HCT116 (cell line): ENCODE data around the gene SMYD3. TPM values are rescaled to one million over a fixed set of nuclear protein-coding genes. Genes with fewer than 3 reads are reported as not detected.

Source experiments
- ATAC-seq: fragments of 200-7000 bp; cut with Tn5 transposase; 2 replicates; pipeline ENCODE4 v1.9.1; 2020; ENCODE audit warnings: mild to moderate bottlenecking, moderate library complexity
- BruUV-seq: library from RNA; stranded (reverse); fragments of 400-500 nt; replicated peaks from 2 replicates; lab custom pipeline; 2021; lab: Mats Ljungman, UMichigan
- CTCF ChIA-PET: fragments of 300-600 bp; sonication (Branson Sonifier 250); formaldehyde crosslinking; loops from one replicate; lab custom pipeline; 2021; ENCODE audit warnings: antibody characterized with exemption; lab: Charles Lee
- POLR2A ChIA-PET: fragments of 300-600, 350-600 bp; sonication (Branson Sonifier 250); formaldehyde crosslinking; loops from one replicate; lab custom pipeline; 2021; ENCODE audit warnings: antibody characterized with exemption; lab: Charles Lee
- RAD21 ChIA-PET, 2 experiments: fragments of 300-600 bp; sonication (Branson Sonifier 250); formaldehyde crosslinking; loops; one replicate each; lab custom pipeline; 2023; ENCODE audit warnings: low total read pairs in 2 of 2; ENCODE audit not compliant: uncharacterized antibody in 2 of 2, unreplicated experiment in 2 of 2, low non-redundant PET in 1 of 2; lab: Charles Lee
- DNase-seq: peaks from one replicate; pipeline ENCODE4 v3.0.0-alpha.2; 2010; ENCODE audit warnings: low read depth, low spot score
- H2AFZ ChIP-seq: fragments of 200-600 bp; shearing (Covaris generic), sonication (generic); 2 replicates; pipeline ENCODE4 v1.6.1; 2017; ENCODE audit warnings: low read depth, mixed run types, mixed read lengths, antibody characterized with exemption, low read length; ENCODE audit not compliant: poor library complexity, severe bottlenecking
- H3K27ac ChIP-seq: 2 replicates; pipeline ENCODE4 v1.5.1; 2012; ENCODE audit warnings: low read depth, low read length
- H3K27me3 ChIP-seq: fragments of 200-600 bp; sonication (generic); 2 replicates; pipeline ENCODE4 v1.6.1; 2016; ENCODE audit warnings: mixed run types, low read length, mixed read lengths; ENCODE audit not compliant: insufficient read depth
- H3K36me3 ChIP-seq, 2 experiments: fragments of 200-500 bp in 1 of 2; fragments of 200-600 bp in 1 of 2; sonication (Bioruptor generic) in 1 of 2; sonication (generic) in 1 of 2; 2 replicates each; pipeline versions ENCODE4 v1.5.1 to v1.6.1; 2014 to 2016; ENCODE audit warnings: low read length in 2 of 2, inconsistent platforms in 1 of 2, mixed read lengths in 1 of 2, mixed run types in 1 of 2; ENCODE audit not compliant: insufficient read depth in 2 of 2, control insufficient read depth in 1 of 2
- H3K4me1 ChIP-seq, 2 experiments: fragments of 200-600 bp in 1 of 2; sonication (generic) in 1 of 2; 2 replicates each; pipeline versions ENCODE4 v1.5.1 to v1.6.1; 2012 to 2017; ENCODE audit warnings: low read length in 2 of 2, inconsistent platforms in 1 of 2, mild to moderate bottlenecking in 1 of 2, mixed read lengths in 1 of 2, mixed run types in 1 of 2, moderate library complexity in 1 of 2; ENCODE audit not compliant: insufficient read depth in 2 of 2, control insufficient read depth in 1 of 2
- H3K4me2 ChIP-seq: fragments of 200-600 bp; sonication (generic); 2 replicates; pipeline ENCODE4 v1.6.1; 2017; ENCODE audit warnings: mixed run types, low read length, mixed read lengths
- H3K4me3 ChIP-seq, 2 experiments: fragments of 200-600 bp in 1 of 2; sonication (generic) in 1 of 2; replicated peaks in 1 of 2; 2 replicates each; pipeline ENCODE4 v1.5.1; 2011 to 2016; ENCODE audit warnings: low read length in 2 of 2, control low read depth in 1 of 2, low read depth in 1 of 2, mild to moderate bottlenecking in 1 of 2, mixed read lengths in 1 of 2, mixed run types in 1 of 2
- H3K79me2 ChIP-seq: fragments of 200-600 bp; sonication (generic); 2 replicates; pipeline ENCODE4 v1.6.1; 2017; ENCODE audit warnings: mild to moderate bottlenecking, mixed run types, low read length, moderate library complexity, mixed read lengths; ENCODE audit not compliant: insufficient read depth
- H3K9ac ChIP-seq: fragments of 200-600 bp; sonication (generic); 2 replicates; pipeline ENCODE4 v1.6.1; 2016; ENCODE audit warnings: low read length, mixed read lengths
- H3K9me2 ChIP-seq: fragments of 200-600 bp; sonication (generic), shearing (Covaris generic); 2 replicates; pipeline ENCODE4 v1.6.1; 2017; ENCODE audit warnings: mixed run types, mild to moderate bottlenecking, moderate library complexity; ENCODE audit not compliant: insufficient read depth
- H3K9me3 ChIP-seq, 2 experiments: fragments of 200-500 bp in 1 of 2; fragments of 200-600 bp in 1 of 2; sonication (Bioruptor generic) in 1 of 2; sonication (generic) in 1 of 2; 2 replicates each; pipeline ENCODE4 v1.6.1; 2014 to 2017; ENCODE audit warnings: low read length in 2 of 2, mixed read lengths in 2 of 2, inconsistent platforms in 1 of 2, low read depth in 1 of 2, mild to moderate bottlenecking in 1 of 2, mixed run types in 1 of 2, moderate library complexity in 1 of 2; ENCODE audit not compliant: control insufficient read depth in 1 of 2, insufficient read depth in 1 of 2
- H4K20me1 ChIP-seq: fragments of 200-600 bp; sonication (generic), shearing (Covaris generic); 2 replicates; pipeline ENCODE4 v1.6.1; 2017; ENCODE audit warnings: mixed run types, mild to moderate bottlenecking, moderate library complexity; ENCODE audit not compliant: insufficient read depth
- CEBPB ChIP-seq: IDR thresholded peaks from 2 replicates; pipeline ENCODE4 v1.6.1; 2012; ENCODE audit warnings: low read depth
- EGR1 ChIP-seq: IDR thresholded peaks from 2 replicates; pipeline ENCODE4 v1.6.1; 2012; ENCODE audit warnings: low read depth
- ELF1 ChIP-seq: IDR thresholded peaks from 2 replicates; pipeline ENCODE4 v1.6.1; 2012; ENCODE audit warnings: low read depth, borderline replicate concordance
- EZH2 ChIP-seq: fragments of 200-600 bp; sonication (generic); IDR thresholded peaks from 2 replicates; pipeline ENCODE4 v1.6.1; 2017; ENCODE audit warnings: antibody characterized with exemption, mixed run types
- EZH2phosphoT487 ChIP-seq: fragments of 200-600 bp; IDR thresholded peaks from 2 replicates; pipeline ENCODE4 v1.6.1; 2018; ENCODE audit warnings: antibody characterized with exemption, borderline replicate concordance
- FOSL1 ChIP-seq: IDR thresholded peaks from 2 replicates; pipeline ENCODE4 v1.6.1; 2012; ENCODE audit warnings: low read depth
- POLR2AphosphoS5 ChIP-seq: IDR thresholded peaks from 2 replicates; pipeline ENCODE4 v1.6.1; 2011; ENCODE audit warnings: mild to moderate bottlenecking, low read depth, low read length, moderate library complexity
- RAD21 ChIP-seq: IDR thresholded peaks from 2 replicates; pipeline ENCODE4 v1.6.1; 2012; ENCODE audit warnings: low read depth, mild to moderate bottlenecking
- SIN3A ChIP-seq: IDR thresholded peaks from 2 replicates; pipeline ENCODE4 v1.6.1; 2012; ENCODE audit warnings: low read depth
- SP1 ChIP-seq: IDR thresholded peaks from 2 replicates; pipeline ENCODE4 v1.6.1; 2012; ENCODE audit warnings: low read depth
- SRF ChIP-seq: IDR thresholded peaks from 2 replicates; pipeline ENCODE4 v1.6.1; 2012; ENCODE audit warnings: low read depth
- TCF7L2 ChIP-seq: IDR thresholded peaks from 2 replicates; pipeline ENCODE4 v1.7.0; 2011; ENCODE audit warnings: borderline replicate concordance, inconsistent platforms; ENCODE audit not compliant: insufficient read depth, insufficient read length; ENCODE audit errors: extremely low read depth
- YY1 ChIP-seq: IDR thresholded peaks from 2 replicates; pipeline ENCODE4 v1.6.1; 2011; ENCODE audit warnings: low read length, low read depth, moderate library complexity, mild to moderate bottlenecking; ENCODE audit not compliant: insufficient replicate concordance; ENCODE audit errors: extremely low read depth
- ZFX ChIP-seq: fragments of 450-650 bp; IDR thresholded peaks from 2 replicates; pipeline ENCODE4 v1.6.1; 2017
- ZNF274 ChIP-seq: fragments of 200-500 bp; sonication (Bioruptor generic); IDR thresholded peaks from 2 replicates; pipeline ENCODE4 v1.6.1; 2014; ENCODE audit warnings: mild to moderate bottlenecking, low read depth, low read length, inconsistent platforms
- intact Hi-C: fragments of 100-400 bp; cut with micrococcal nuclease; formaldehyde crosslinking; loops from 2 replicates; pipeline ENCODE4 v1.10.0; 2022
- total RNA-seq: library from RNA; stranded (reverse); gene quantifications from one replicate; pipeline ENCODE4 v1.2.1, GENCODE V29; 2021; ENCODE audit not compliant: unreplicated experiment
- TF ChIP-seq, protein P1 (sequence below): IDR thresholded peaks from 2 replicates; pipeline ENCODE4 v1.6.1; 2012; ENCODE audit warnings: low read depth
- TF ChIP-seq, protein P2 (sequence below), 3 experiments: fragments of 200-600 bp in 1 of 3; sonication (generic) in 1 of 3; IDR thresholded peaks in 2 of 3; conservative IDR thresholded peaks in 1 of 3; 2 replicates each; pipeline ENCODE4 v1.5.1; 2012 to 2017; ENCODE audit warnings: low read depth in 2 of 3, low read length in 2 of 3, antibody characterized with exemption in 1 of 3, borderline replicate concordance in 1 of 3, control low read depth in 1 of 3, mild to moderate bottlenecking in 1 of 3, mixed read lengths in 1 of 3, mixed run types in 1 of 3, moderate library complexity in 1 of 3; ENCODE audit not compliant: insufficient read depth in 1 of 3
- TF ChIP-seq, protein P3 (sequence below): IDR thresholded peaks from 2 replicates; pipeline ENCODE4 v1.6.1; 2012
- TF ChIP-seq, protein P4 (sequence below): IDR thresholded peaks from 2 replicates; pipeline ENCODE4 v1.6.1; 2012
- TF ChIP-seq, protein P5 (sequence below): IDR thresholded peaks from 2 replicates; pipeline ENCODE4 v1.6.1; 2011; ENCODE audit warnings: mild to moderate bottlenecking, low read length, moderate library complexity; ENCODE audit not compliant: insufficient replicate concordance; ENCODE audit errors: extremely low read depth

The SMYD3 gene
- total RNA-seq, 1 experiment from 2014 or later, result 33.6 TPM

DNA sequence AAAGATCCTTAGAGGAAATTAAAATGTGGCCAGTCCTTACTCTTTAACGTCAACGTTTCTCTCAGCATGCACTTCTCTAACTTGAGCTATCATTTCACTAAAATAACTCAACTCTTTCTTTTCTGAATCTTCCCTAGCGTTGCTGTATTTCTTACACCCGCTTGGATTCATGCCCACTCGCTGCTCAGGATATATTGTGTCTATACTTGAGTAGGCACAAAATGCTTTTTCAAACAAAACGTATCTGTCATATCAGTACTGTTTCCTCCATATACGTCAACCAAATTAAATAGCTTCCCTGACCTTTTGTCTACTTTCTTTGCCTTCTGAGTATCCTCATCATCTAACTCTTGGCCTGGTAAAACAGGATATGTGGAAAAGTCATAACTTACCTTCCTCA, 549.7 kb downstream of the SMYD3 start:
- Histone ChIP-seq H3K79me2 (no peaks in the 10 kb centered on the region), H3K27ac (no peak overlapping the region), H3K9me3 (no peaks in the 10 kb centered on the region), H4K20me1 (no peaks in the 10 kb centered on the region), H3K4me1 (no peaks in the 10 kb centered on the region), H3K4me3 (no peak overlapping the region), H3K4me2 (no peak overlapping the region), H3K27me3 (peaks cover 4% of the 10 kb centered on the region; the same call in 1 of the 2 replicates), H3K9me2 (no peaks in the 10 kb centered on the region), H3K9ac (no peak overlapping the region), H2AFZ (no peak overlapping the region), H3K36me3 (no peaks in the 10 kb centered on the region)
- POLR2A ChIA-PET, result no interaction called here
- RAD21 ChIA-PET, result no interaction called here
- BruUV-seq, result no TSS peak
- CTCF ChIA-PET, result no interaction called here
- TF ChIP-seq RAD21 (no peak), SRF (no peak), EZH2phosphoT487 (no peak), CEBPB (no peak), SIN3A (no peak), ZNF274 (no peak), EGR1 (no peak), EZH2 (no peak), POLR2AphosphoS5 (no peak), TCF7L2 (no peak), SP1 (no peak), FOSL1 (no peak), ZFX (no peak), YY1 (no peak), ELF1 (no peak)
- TF ChIP-seq, protein P1, sequence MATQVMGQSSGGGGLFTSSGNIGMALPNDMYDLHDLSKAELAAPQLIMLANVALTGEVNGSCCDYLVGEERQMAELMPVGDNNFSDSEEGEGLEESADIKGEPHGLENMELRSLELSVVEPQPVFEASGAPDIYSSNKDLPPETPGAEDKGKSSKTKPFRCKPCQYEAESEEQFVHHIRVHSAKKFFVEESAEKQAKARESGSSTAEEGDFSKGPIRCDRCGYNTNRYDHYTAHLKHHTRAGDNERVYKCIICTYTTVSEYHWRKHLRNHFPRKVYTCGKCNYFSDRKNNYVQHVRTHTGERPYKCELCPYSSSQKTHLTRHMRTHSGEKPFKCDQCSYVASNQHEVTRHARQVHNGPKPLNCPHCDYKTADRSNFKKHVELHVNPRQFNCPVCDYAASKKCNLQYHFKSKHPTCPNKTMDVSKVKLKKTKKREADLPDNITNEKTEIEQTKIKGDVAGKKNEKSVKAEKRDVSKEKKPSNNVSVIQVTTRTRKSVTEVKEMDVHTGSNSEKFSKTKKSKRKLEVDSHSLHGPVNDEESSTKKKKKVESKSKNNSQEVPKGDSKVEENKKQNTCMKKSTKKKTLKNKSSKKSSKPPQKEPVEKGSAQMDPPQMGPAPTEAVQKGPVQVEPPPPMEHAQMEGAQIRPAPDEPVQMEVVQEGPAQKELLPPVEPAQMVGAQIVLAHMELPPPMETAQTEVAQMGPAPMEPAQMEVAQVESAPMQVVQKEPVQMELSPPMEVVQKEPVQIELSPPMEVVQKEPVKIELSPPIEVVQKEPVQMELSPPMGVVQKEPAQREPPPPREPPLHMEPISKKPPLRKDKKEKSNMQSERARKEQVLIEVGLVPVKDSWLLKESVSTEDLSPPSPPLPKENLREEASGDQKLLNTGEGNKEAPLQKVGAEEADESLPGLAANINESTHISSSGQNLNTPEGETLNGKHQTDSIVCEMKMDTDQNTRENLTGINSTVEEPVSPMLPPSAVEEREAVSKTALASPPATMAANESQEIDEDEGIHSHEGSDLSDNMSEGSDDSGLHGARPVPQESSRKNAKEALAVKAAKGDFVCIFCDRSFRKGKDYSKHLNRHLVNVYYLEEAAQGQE, result no peak
- TF ChIP-seq, protein P2, sequence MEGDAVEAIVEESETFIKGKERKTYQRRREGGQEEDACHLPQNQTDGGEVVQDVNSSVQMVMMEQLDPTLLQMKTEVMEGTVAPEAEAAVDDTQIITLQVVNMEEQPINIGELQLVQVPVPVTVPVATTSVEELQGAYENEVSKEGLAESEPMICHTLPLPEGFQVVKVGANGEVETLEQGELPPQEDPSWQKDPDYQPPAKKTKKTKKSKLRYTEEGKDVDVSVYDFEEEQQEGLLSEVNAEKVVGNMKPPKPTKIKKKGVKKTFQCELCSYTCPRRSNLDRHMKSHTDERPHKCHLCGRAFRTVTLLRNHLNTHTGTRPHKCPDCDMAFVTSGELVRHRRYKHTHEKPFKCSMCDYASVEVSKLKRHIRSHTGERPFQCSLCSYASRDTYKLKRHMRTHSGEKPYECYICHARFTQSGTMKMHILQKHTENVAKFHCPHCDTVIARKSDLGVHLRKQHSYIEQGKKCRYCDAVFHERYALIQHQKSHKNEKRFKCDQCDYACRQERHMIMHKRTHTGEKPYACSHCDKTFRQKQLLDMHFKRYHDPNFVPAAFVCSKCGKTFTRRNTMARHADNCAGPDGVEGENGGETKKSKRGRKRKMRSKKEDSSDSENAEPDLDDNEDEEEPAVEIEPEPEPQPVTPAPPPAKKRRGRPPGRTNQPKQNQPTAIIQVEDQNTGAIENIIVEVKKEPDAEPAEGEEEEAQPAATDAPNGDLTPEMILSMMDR (IDR thresholded peaks at IDR 0.05 in 2 of 3, conservative IDR thresholded peaks at IDR 0.05 in 1 of 3; ENCODE audit: borderline replicate concordance in 1 of 3, insufficient read depth in 1 of 3, low read depth in 2 of 3, low read length in 2 of 3), result no peak
- TF ChIP-seq, protein P3, sequence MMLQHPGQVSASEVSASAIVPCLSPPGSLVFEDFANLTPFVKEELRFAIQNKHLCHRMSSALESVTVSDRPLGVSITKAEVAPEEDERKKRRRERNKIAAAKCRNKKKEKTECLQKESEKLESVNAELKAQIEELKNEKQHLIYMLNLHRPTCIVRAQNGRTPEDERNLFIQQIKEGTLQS, result no peak
- TF ChIP-seq, protein P4, sequence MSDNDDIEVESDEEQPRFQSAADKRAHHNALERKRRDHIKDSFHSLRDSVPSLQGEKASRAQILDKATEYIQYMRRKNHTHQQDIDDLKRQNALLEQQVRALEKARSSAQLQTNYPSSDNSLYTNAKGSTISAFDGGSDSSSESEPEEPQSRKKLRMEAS, result no peak
- TF ChIP-seq, protein P5, sequence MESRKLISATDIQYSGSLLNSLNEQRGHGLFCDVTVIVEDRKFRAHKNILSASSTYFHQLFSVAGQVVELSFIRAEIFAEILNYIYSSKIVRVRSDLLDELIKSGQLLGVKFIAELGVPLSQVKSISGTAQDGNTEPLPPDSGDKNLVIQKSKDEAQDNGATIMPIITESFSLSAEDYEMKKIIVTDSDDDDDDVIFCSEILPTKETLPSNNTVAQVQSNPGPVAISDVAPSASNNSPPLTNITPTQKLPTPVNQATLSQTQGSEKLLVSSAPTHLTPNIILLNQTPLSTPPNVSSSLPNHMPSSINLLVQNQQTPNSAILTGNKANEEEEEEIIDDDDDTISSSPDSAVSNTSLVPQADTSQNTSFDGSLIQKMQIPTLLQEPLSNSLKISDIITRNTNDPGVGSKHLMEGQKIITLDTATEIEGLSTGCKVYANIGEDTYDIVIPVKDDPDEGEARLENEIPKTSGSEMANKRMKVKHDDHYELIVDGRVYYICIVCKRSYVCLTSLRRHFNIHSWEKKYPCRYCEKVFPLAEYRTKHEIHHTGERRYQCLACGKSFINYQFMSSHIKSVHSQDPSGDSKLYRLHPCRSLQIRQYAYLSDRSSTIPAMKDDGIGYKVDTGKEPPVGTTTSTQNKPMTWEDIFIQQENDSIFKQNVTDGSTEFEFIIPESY, result no peak
- ATAC-seq (no peak), DNase-seq (no peak)
- intact Hi-C loops, result no loop called here
